Urinary bladder (tissue), 4 donors: ENCODE measurements around the gene ZSWIM3. TPM values are rescaled to one million over a fixed set of nuclear protein-coding genes. Genes with fewer than 3 reads are reported as not detected.

Source experiments
- DNase-seq: peaks from one replicate; pipeline ENCODE4 v3.0.0-alpha.2; 2015; ENCODE audit errors: extremely low spot score
- H3K27ac ChIP-seq: one replicate; pipeline ENCODE4 v1.5.1; 2013; ENCODE audit warnings: low read depth, mild to moderate bottlenecking, moderate library complexity
- H3K36me3 ChIP-seq: one replicate; pipeline ENCODE4 v1.6.1; 2013; ENCODE audit warnings: mild to moderate bottlenecking, moderate library complexity; ENCODE audit not compliant: insufficient read depth
- H3K4me1 ChIP-seq: one replicate; pipeline ENCODE4 v1.6.1; 2013; ENCODE audit warnings: mild to moderate bottlenecking, moderate library complexity; ENCODE audit not compliant: insufficient read depth
- H3K4me3 ChIP-seq: one replicate; pipeline ENCODE4 v1.5.1; 2013; ENCODE audit warnings: low read depth, low read length
- WGBS: extraction: QIAGEN DNeasy Blood & Tissue Kit; methylation state at CpG from one replicate; pipeline ENCODE4 v1.1.7; 2013; 5-methylcytosine and 5-hydroxymethylcytosine counted together
- polyA plus RNA-seq: library from polyadenylated mRNA; stranded (reverse); fragments of 200-250 nt; gene quantifications from one replicate; pipeline ENCODE4 v1.2.3, GENCODE V29; 2013
- total RNA-seq: library from RNA; depleted of rRNA; stranded (reverse); fragments of >200 nt; gene quantifications from one replicate; pipeline ENCODE4 v1.2.3, GENCODE V29; 2014
- donor health status: healthy with polysubstance abuse.
- donor health status: healthy.

Gene ZSWIM3
- total and polyA plus RNA-seq, 2 donors, result 2.7 to 5.6 TPM

DNA sequence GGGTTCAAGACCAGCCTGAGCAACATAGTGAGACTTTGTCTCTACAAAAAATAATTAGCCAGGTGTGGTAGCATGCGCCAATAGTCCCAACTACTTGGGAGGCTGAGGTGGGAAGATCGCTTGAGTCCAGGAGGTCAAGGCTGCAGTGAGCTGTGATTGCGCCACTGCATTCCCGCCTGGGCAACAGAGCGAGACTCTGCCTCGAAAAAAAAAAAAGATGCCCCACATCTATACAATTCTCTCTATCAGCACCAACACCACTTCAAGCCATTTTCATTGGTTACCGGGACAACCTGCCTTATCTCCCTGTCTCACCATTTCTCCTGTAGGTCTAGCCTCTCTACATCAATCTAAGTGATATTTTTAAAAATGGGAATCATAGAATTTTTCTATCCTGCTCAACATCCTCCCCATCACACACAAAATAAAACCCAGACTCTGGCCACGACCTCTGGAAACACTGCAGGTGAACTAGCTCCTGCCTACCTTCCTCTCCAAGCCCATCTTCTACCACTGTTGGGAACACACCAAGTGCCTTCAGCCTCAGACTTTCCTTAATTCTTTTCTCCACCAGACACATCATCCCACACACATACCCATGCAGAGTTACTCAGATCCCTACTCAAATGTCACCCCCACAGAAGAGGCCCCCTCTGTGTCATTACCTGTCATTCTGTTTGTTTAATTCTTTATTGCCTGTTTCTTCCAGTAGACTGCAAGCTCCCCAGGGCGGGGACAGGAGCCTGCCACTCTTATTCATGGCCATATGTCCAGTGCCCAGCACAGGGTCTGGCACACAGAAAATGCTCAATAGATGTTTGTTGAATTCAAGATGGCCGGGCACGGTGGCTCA is 64.1 kb downstream of the ZSWIM3 start:
- H3K4me1 ChIP-seq, result no peaks in the 10 kb centered on the region
- H3K36me3 ChIP-seq, result no peaks in the 10 kb centered on the region
- 87% methylated on average over 11 of the region's 11 CpGs for WGBS
- no peak overlapping the region for H3K27ac ChIP-seq
- no peak overlapping the region for H3K4me3 ChIP-seq
- no peak for DNase-seq

DNA sequence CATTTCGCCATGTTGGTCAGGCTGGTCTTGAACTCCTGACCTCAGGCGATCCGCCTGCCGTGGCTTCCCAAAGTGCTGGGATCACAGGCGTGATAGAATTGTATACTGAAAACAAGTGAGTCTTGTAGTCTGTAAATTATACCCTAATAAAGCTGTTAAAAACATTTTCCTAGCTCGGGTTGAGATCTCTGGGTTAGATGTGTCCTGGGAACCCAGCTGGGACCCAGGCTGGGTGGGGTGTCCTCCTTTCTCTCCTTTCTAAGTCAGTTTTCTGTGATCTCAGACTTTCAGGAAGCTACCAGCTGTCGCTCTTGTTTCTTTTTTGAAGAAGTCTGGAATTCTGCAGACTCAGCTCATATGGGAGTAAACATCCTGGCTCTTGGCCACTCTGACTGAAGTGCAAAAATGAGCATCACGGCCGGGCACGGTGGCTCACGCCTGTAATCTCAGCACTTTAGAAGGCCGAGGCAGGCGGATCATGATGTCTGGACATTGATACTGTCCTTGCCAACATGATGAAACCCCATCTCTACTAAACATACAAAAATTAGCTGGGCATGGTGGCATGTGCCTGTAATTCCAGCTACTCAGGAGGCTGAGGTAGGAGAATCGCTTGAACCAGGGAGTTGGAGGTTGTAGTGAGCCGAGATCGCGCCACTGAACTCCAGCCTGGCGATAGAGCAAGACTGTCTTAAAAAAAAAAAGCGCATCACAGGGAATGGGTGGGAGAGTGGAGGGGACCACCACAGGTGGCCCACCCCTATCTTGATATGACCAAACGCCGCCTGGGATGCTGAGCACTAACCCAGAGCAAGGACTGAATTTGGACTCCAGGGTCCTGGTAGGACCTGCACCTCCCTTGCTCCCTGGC is 67.2 kb downstream of the ZSWIM3 start:
- Histone ChIP-seq H3K4me1 (no peaks in the 10 kb centered on the region), H3K27ac (peak overlapping the region; percentile 41), H3K4me3 (no peak overlapping the region), H3K36me3 (no peaks in the 10 kb centered on the region)
- WGBS, result 38% methylated on average over 21 of the region's 21 CpGs
- peak; percentile 26 for DNase-seq

DNA sequence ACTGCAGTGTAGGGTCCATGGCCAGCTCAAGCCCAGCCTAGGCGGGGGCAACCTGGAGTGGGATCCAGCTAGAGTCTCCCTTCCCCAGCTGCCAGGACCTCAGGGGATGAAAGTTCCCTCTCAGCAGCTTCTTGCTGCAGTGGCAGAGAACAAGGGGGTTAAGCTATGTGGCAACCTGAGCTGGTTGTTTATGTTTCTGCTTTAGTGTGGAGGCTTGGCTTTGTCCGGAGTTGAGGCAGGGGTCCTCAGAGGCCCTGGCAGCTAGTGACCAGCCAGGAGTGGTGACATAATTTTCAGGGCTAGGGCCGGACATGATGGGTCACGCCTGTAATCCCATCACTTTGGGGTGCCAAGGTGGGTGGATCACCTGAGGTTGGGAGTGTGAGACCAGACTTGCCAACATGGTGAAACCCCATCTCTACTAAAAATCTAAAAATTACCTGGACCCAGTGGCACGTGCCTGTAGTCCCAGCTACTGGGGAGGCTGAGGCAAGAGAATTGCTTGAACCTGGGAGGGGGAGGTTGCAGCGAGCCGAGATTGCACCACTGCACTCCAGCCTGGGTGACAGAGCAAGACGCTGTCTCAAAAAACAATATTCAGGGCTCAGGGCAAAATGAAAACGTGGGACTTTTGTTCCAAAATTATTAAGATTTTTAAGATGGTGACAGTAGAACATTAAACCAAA is 68.5 kb downstream of the ZSWIM3 start:
- 61% methylated on average over 9 of the region's 9 CpGs for WGBS
- no peak overlapping the region for H3K27ac ChIP-seq
- no peak overlapping the region for H3K4me3 ChIP-seq
- no peaks in the 10 kb centered on the region for H3K36me3 ChIP-seq
- H3K4me1 ChIP-seq, result no peaks in the 10 kb centered on the region
- no peak for DNase-seq

DNA sequence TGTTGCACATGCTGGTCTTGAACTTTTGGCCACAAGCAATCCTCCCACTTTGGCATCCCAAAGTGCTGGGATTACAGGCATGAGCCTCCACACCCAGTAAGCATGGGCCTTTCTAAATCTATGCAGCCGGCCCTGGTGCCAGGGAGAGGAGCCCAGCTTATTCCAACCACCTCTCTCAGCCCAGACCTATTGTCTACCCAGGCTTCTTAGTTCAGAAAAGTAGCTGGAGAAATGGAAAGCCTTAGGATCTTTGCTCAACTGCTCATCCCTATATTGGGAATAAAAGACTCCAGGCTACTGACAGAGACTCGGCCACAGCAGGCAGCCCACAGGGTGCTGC is 69.3 kb downstream of the ZSWIM3 start:
- DNase-seq, result no peak
- no peaks in the 10 kb centered on the region for H3K36me3 ChIP-seq
- no peak overlapping the region for H3K27ac ChIP-seq
- WGBS, result 67% methylated on average over 2 of the region's 2 CpGs
- no peak overlapping the region for H3K4me3 ChIP-seq
- H3K4me1 ChIP-seq, result no peaks in the 10 kb centered on the region

DNA sequence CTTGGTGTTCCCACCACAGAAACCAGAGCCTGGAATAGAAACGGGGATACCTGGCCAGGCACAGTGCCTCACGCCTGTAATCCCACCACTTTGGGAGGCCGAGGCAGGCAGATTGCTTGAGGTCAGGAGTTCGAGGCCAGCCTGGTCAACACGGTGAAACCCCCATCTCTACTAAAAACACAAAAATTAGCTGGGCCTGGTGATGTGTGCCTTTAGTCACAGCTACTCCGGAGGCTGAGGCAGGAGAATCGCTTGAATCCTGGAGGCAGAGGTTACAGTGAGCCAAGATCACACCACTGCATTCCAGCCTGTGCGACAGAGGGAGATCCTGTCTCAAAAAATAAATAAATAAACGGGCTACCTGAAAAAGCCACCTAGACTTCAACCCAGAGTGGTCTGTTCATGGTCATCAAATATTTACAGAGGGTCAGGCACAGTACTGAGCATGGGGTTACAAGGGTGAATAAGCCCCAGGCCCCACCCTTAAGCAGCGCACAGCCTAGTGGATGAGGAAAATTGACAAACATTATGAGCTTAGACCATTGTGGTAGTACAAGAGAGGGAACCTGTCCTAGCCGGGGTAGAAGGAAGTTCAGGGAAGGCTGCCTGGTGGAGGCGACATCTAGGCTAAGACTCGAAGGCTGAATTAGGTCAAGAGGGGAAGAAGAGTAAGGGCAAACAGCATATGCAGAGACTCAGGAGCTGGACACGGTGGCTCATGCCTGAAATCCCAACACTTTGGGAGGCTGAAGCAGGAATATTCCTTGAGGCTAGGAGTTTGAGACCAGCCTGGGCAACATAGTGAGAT is 69.9 kb downstream of the ZSWIM3 start:
- Histone ChIP-seq H3K36me3 (no peaks in the 10 kb centered on the region), H3K27ac (no peak overlapping the region), H3K4me3 (no peak overlapping the region), H3K4me1 (no peaks in the 10 kb centered on the region)
- DNase-seq, result no peak
- 81% methylated on average over 14 of the region's 14 CpGs for WGBS

Other genes with a start within 250 kb of the ZSWIM3 start
- gene WFDC10A, start 227.9 kb upstream of the ZSWIM3 start, total RNA-seq, result not detected
- gene WFDC10A, start 227.9 kb upstream of the ZSWIM3 start, polyA plus RNA-seq, result not detected
- gene WFDC9, start 226.3 kb upstream of the ZSWIM3 start, total RNA-seq, result not detected
- gene WFDC9, start 226.3 kb upstream of the ZSWIM3 start, polyA plus RNA-seq, result not detected
- not detected for gene WFDC11, start 187.4 kb upstream of the ZSWIM3 start, total RNA-seq
- gene WFDC11, start 187.4 kb upstream of the ZSWIM3 start, polyA plus RNA-seq, result not detected
- 0.37 TPM for gene WFDC13, start 155.6 kb upstream of the ZSWIM3 start, total RNA-seq
- gene WFDC13, start 155.6 kb upstream of the ZSWIM3 start, polyA plus RNA-seq, result 0.14 TPM
- not detected for gene WFDC10B, start 152.6 kb upstream of the ZSWIM3 start, total RNA-seq
- gene WFDC10B, start 152.6 kb upstream of the ZSWIM3 start, polyA plus RNA-seq, result 6.9 TPM
- not detected for gene SPINT4, start 135.3 kb upstream of the ZSWIM3 start, total RNA-seq
- gene SPINT4, start 135.3 kb upstream of the ZSWIM3 start, polyA plus RNA-seq, result not detected
- gene WFDC3, start 65.7 kb upstream of the ZSWIM3 start, total RNA-seq, result 0.90 TPM
- gene WFDC3, start 65.7 kb upstream of the ZSWIM3 start, polyA plus RNA-seq, result 31.5 TPM
- 8.1 TPM for gene DNTTIP1, start 65.7 kb upstream of the ZSWIM3 start, total RNA-seq
- gene DNTTIP1, start 65.7 kb upstream of the ZSWIM3 start, polyA plus RNA-seq, result 67.0 TPM
- 15.6 TPM for gene UBE2C, start 45.0 kb upstream of the ZSWIM3 start, total RNA-seq
- gene UBE2C, start 45.0 kb upstream of the ZSWIM3 start, polyA plus RNA-seq, result 2.2 TPM
- gene TNNC2, start 30.3 kb upstream of the ZSWIM3 start, total RNA-seq, result 23.2 TPM
- gene TNNC2, start 30.3 kb upstream of the ZSWIM3 start, polyA plus RNA-seq, result 4.1 TPM
- gene SNX21, start 23.8 kb upstream of the ZSWIM3 start, total RNA-seq, result 33.5 TPM
- gene SNX21, start 23.8 kb upstream of the ZSWIM3 start, polyA plus RNA-seq, result 93.2 TPM
- gene ACOT8, start 222 bp upstream of the ZSWIM3 start, total RNA-seq, result 13.1 TPM
- 29.5 TPM for gene ACOT8, start 222 bp upstream of the ZSWIM3 start, polyA plus RNA-seq
- 4.6 TPM for gene ZSWIM1, start 23.6 kb downstream of the ZSWIM3 start, total RNA-seq
- gene ZSWIM1, start 23.6 kb downstream of the ZSWIM3 start, polyA plus RNA-seq, result 6.9 TPM
- 1.7 TPM for gene SPATA25, start 30.0 kb downstream of the ZSWIM3 start, total RNA-seq
- 3.8 TPM for gene SPATA25, start 30.0 kb downstream of the ZSWIM3 start, polyA plus RNA-seq
- gene NEURL2, start 33.6 kb downstream of the ZSWIM3 start, total RNA-seq, result 4.8 TPM
- 11.7 TPM for gene NEURL2, start 33.6 kb downstream of the ZSWIM3 start, polyA plus RNA-seq
- gene CTSA, start 33.7 kb downstream of the ZSWIM3 start, total RNA-seq, result 31.7 TPM
- gene CTSA, start 33.7 kb downstream of the ZSWIM3 start, polyA plus RNA-seq, result 129 TPM
- 51.5 TPM for gene PLTP, start 54.5 kb downstream of the ZSWIM3 start, total RNA-seq
- gene PLTP, start 54.5 kb downstream of the ZSWIM3 start, polyA plus RNA-seq, result 221 TPM
- 11.5 TPM for gene PCIF1, start 77.1 kb downstream of the ZSWIM3 start, total RNA-seq
- gene PCIF1, start 77.1 kb downstream of the ZSWIM3 start, polyA plus RNA-seq, result 44.0 TPM
- gene ZNF335, start 114.6 kb downstream of the ZSWIM3 start, total RNA-seq, result 11.9 TPM
- 12.4 TPM for gene ZNF335, start 114.6 kb downstream of the ZSWIM3 start, polyA plus RNA-seq
- 1.9 TPM for gene MMP9, start 151.3 kb downstream of the ZSWIM3 start, total RNA-seq
- gene MMP9, start 151.3 kb downstream of the ZSWIM3 start, polyA plus RNA-seq, result 2.1 TPM
- 0.69 TPM for gene SLC12A5, start 171.6 kb downstream of the ZSWIM3 start, total RNA-seq
- gene SLC12A5, start 171.6 kb downstream of the ZSWIM3 start, polyA plus RNA-seq, result 1.5 TPM
- 13.2 TPM for gene NCOA5, start 232.3 kb downstream of the ZSWIM3 start, total RNA-seq
- 21.9 TPM for gene NCOA5, start 232.3 kb downstream of the ZSWIM3 start, polyA plus RNA-seq